Activated CD8-positive, alpha-beta memory T cell treated with anti-CD3 and anti-CD28 coated beads, Interleukin-2, amount 10 ng/mL, durations not matched to agents 7 days and 5 days (primary cell): ENCODE results near the gene OR10AD1. TPM values are rescaled to one million over a fixed set of nuclear protein-coding genes. Genes with fewer than 3 reads are reported as not detected.

ENCODE experiments used
- total RNA-seq, 2 experiments: library from RNA; stranded (reverse); gene quantifications; one replicate each; pipeline ENCODE4 v1.2.3, GENCODE V29; 2021

OR10AD1 gene
- total RNA-seq, 2 experiments from 2014 or later: not detected

Other genes starting within 250 kb of the OR10AD1 start
- gene TMEM106C, start 239.7 kb downstream of the OR10AD1 start, total RNA-seq: 100 to 1,000 TPM; 162 to 174 TPM
- gene COL2A1, start 198.8 kb downstream of the OR10AD1 start, total RNA-seq: under 1 TPM in 1 of 2 experiments, not detected in 1; 0.33 TPM
- gene SENP1, start 97.2 kb downstream of the OR10AD1 start, total RNA-seq: 10 to 100 TPM; 41.3 to 54.8 TPM
- gene PFKM, start 83.9 kb downstream of the OR10AD1 start, total RNA-seq: 10 to 100 TPM; 25.0 to 28.3 TPM
- 10 to 100 TPM; 40.2 to 43.1 TPM for gene ASB8, start 45.8 kb downstream of the OR10AD1 start, total RNA-seq
- under 1 TPM; 0.32 to 0.63 TPM for gene CCDC184, start 19.6 kb downstream of the OR10AD1 start, total RNA-seq
- 10 to 100 TPM; 12.6 to 16.2 TPM for gene ZNF641, start 147.6 kb upstream of the OR10AD1 start, total RNA-seq